Panc1 (cell line): Measurements from ENCODE around the gene KCNC1. TPM values are rescaled to one million over a fixed set of nuclear protein-coding genes. Genes with fewer than 3 reads are reported as not detected.

Experiments used
- ATAC-seq: fragments of 200-7000 bp; cut with Tn5 transposase; 2 replicates; pipeline ENCODE4 v1.9.1; 2020; ENCODE audit warnings: mild to moderate bottlenecking, moderate library complexity
- BruUV-seq: library from RNA; stranded (reverse); fragments of 400-500 nt; replicated peaks from 2 replicates; lab custom pipeline; 2021; lab: Mats Ljungman, UMichigan
- CTCF ChIA-PET: fragments of 300-600 bp; sonication (Branson Sonifier 250); formaldehyde crosslinking; loops from one replicate; lab custom pipeline; 2022; ENCODE audit warnings: antibody characterized with exemption; lab: Charles Lee
- POLR2A ChIA-PET: fragments of 300-600 bp; sonication (Branson Sonifier 250); formaldehyde crosslinking; loops from one replicate; lab custom pipeline; 2022; ENCODE audit warnings: antibody characterized with exemption; lab: Charles Lee
- DNase-seq: peaks from one replicate; pipeline ENCODE4 v3.0.0-alpha.2; 2010; ENCODE audit warnings: low read depth, low spot score
- H3K27ac ChIP-seq: 2 replicates; pipeline ENCODE4 v1.5.1; 2011; ENCODE audit warnings: mild to moderate bottlenecking, low read length, inconsistent platforms
- H3K27me3 ChIP-seq: fragments of 200-500 bp; sonication (Bioruptor generic); 2 replicates; pipeline ENCODE4 v1.6.0; 2014; ENCODE audit warnings: low read length, inconsistent platforms; ENCODE audit not compliant: control insufficient read depth, insufficient read depth
- H3K36me3 ChIP-seq: fragments of 200-500 bp; sonication (Bioruptor generic); 2 replicates; pipeline ENCODE4 v1.5.1; 2014; ENCODE audit warnings: inconsistent platforms, mild to moderate bottlenecking, low read length, moderate library complexity; ENCODE audit not compliant: control insufficient read depth, insufficient read depth
- H3K4me1 ChIP-seq: 2 replicates; pipeline ENCODE4 v1.5.1; 2011; ENCODE audit warnings: inconsistent platforms, mild to moderate bottlenecking, low read length, moderate library complexity; ENCODE audit not compliant: control insufficient read depth, insufficient read depth
- H3K4me3 ChIP-seq, 2 experiments: 2 replicates each; pipeline ENCODE4 v1.5.1; 2011 to 2012; ENCODE audit warnings: low read depth in 2 of 2, low read length in 2 of 2, mild to moderate bottlenecking in 2 of 2, inconsistent platforms in 1 of 2, moderate library complexity in 1 of 2
- H3K9me3 ChIP-seq: fragments of 200-500 bp; sonication (Bioruptor generic); 2 replicates; pipeline ENCODE4 v1.5.1; 2014; ENCODE audit warnings: low read depth, mild to moderate bottlenecking, inconsistent platforms, low read length, moderate library complexity; ENCODE audit not compliant: control insufficient read depth, insufficient read depth
- POLR2AphosphoS5 ChIP-seq: IDR thresholded peaks from 2 replicates; pipeline ENCODE4 v1.6.1; 2012; ENCODE audit warnings: mild to moderate bottlenecking, low read depth, low read length, moderate library complexity
- SIN3A ChIP-seq: IDR thresholded peaks from 2 replicates; pipeline ENCODE4 v1.6.1; 2012; ENCODE audit warnings: low read depth, mild to moderate bottlenecking, low read length, moderate library complexity, borderline replicate concordance; ENCODE audit not compliant: insufficient read depth
- TCF7L2 ChIP-seq: IDR thresholded peaks from 2 replicates; pipeline ENCODE4 v1.6.1; 2011; ENCODE audit warnings: mild to moderate bottlenecking, low read depth, low read length, inconsistent platforms
- in situ Hi-C: cut with HindIII; loops from 2 replicates; pipeline ENCODE4 v1.10.0; 2016; ENCODE audit warnings: low sequenced_read_pairs, low pct_unique_long_range_greater_than_20kb
- intact Hi-C: fragments of 100-400 bp; cut with micrococcal nuclease; formaldehyde crosslinking; loops from one replicate; pipeline ENCODE4 v1.10.0; 2022; ENCODE audit not compliant: unreplicated experiment
- total RNA-seq: library from RNA; stranded (reverse); gene quantifications from one replicate; pipeline ENCODE4 v1.2.1, GENCODE V29; 2021; ENCODE audit not compliant: unreplicated experiment
- TF ChIP-seq, protein P1 (sequence below), 2 experiments: IDR thresholded peaks; 2 replicates each; pipeline ENCODE4 v1.6.1; 2011 to 2012; ENCODE audit warnings: low read depth in 2 of 2, control low read depth in 1 of 2, low read length in 1 of 2, mild to moderate bottlenecking in 1 of 2, moderate library complexity in 1 of 2; ENCODE audit not compliant: insufficient read depth in 1 of 2
- TF ChIP-seq, protein P2 (sequence below): fragments of 450-650 bp; IDR thresholded peaks from 2 replicates; pipeline ENCODE4 v1.5.1; 2017; ENCODE audit warnings: mild to moderate bottlenecking

The KCNC1 gene
- total RNA-seq, 1 experiment from 2014 or later: 0.95 TPM

GRCh38 chr11:17812865-17813187 lies 78.2 kb downstream of the KCNC1 start:
- intact Hi-C loops (no loop called here), in situ Hi-C loops (no loop called here)
- DNase-seq (no peak), ATAC-seq (0 out of 2 replicates have a peak, but pooled peaks have one; percentile 24)
- TF ChIP-seq, protein P1, sequence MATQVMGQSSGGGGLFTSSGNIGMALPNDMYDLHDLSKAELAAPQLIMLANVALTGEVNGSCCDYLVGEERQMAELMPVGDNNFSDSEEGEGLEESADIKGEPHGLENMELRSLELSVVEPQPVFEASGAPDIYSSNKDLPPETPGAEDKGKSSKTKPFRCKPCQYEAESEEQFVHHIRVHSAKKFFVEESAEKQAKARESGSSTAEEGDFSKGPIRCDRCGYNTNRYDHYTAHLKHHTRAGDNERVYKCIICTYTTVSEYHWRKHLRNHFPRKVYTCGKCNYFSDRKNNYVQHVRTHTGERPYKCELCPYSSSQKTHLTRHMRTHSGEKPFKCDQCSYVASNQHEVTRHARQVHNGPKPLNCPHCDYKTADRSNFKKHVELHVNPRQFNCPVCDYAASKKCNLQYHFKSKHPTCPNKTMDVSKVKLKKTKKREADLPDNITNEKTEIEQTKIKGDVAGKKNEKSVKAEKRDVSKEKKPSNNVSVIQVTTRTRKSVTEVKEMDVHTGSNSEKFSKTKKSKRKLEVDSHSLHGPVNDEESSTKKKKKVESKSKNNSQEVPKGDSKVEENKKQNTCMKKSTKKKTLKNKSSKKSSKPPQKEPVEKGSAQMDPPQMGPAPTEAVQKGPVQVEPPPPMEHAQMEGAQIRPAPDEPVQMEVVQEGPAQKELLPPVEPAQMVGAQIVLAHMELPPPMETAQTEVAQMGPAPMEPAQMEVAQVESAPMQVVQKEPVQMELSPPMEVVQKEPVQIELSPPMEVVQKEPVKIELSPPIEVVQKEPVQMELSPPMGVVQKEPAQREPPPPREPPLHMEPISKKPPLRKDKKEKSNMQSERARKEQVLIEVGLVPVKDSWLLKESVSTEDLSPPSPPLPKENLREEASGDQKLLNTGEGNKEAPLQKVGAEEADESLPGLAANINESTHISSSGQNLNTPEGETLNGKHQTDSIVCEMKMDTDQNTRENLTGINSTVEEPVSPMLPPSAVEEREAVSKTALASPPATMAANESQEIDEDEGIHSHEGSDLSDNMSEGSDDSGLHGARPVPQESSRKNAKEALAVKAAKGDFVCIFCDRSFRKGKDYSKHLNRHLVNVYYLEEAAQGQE (IDR thresholded peaks at IDR 0.05; ENCODE audit: insufficient read depth in 1 of 2, low read depth in 2 of 2, low read length in 1 of 2): no peak
- TF ChIP-seq, protein P2, sequence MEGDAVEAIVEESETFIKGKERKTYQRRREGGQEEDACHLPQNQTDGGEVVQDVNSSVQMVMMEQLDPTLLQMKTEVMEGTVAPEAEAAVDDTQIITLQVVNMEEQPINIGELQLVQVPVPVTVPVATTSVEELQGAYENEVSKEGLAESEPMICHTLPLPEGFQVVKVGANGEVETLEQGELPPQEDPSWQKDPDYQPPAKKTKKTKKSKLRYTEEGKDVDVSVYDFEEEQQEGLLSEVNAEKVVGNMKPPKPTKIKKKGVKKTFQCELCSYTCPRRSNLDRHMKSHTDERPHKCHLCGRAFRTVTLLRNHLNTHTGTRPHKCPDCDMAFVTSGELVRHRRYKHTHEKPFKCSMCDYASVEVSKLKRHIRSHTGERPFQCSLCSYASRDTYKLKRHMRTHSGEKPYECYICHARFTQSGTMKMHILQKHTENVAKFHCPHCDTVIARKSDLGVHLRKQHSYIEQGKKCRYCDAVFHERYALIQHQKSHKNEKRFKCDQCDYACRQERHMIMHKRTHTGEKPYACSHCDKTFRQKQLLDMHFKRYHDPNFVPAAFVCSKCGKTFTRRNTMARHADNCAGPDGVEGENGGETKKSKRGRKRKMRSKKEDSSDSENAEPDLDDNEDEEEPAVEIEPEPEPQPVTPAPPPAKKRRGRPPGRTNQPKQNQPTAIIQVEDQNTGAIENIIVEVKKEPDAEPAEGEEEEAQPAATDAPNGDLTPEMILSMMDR: no peak
- no peak for TF ChIP-seq POLR2AphosphoS5
- TF ChIP-seq SIN3A: no peak
- TF ChIP-seq TCF7L2: no peak
- BruUV-seq: no TSS peak
- POLR2A ChIA-PET: no interaction called here
- CTCF ChIA-PET: interaction anchor here (1.1 kb wide), 1 partner anchor 82 kb away, joined by 4 read pairs; no protein-coding TSS in a partner anchor
- peaks cover 19% of the 10 kb centered on the region for H3K4me1 ChIP-seq
- peak overlapping the region; percentile 67; the same call in 1 of the 2 replicates for H3K27ac ChIP-seq
- H3K9me3 ChIP-seq: no peaks in the 10 kb centered on the region
- H3K36me3 ChIP-seq: no peaks in the 10 kb centered on the region
- no peaks in the 10 kb centered on the region for H3K27me3 ChIP-seq
- no peak overlapping the region for H3K4me3 ChIP-seq

- no peaks in the 10 kb centered on the region for H3K27me3 ChIP-seq
- TF ChIP-seq POLR2AphosphoS5 (no peak), TCF7L2 (no peak), SIN3A (no peak)
- TF ChIP-seq, protein P1 (IDR thresholded peaks at IDR 0.05; ENCODE audit: insufficient read depth in 1 of 2, low read depth in 2 of 2, low read length in 1 of 2): no peak
- TF ChIP-seq, protein P2: no peak
- ATAC-seq (peak; percentile 56; the same call in 1 of the 2 replicates), DNase-seq (no peak)
- BruUV-seq: no TSS peak
- in situ Hi-C loops (no loop called here), intact Hi-C loops (no loop called here)
- peaks cover 19% of the 10 kb centered on the region for H3K4me1 ChIP-seq
- no peaks in the 10 kb centered on the region for H3K9me3 ChIP-seq
- CTCF ChIA-PET: interaction anchor here (1.1 kb wide), 1 partner anchor 83 kb away, joined by 4 read pairs; no protein-coding TSS in a partner anchor
- POLR2A ChIA-PET: no interaction called here
- peak overlapping the region; percentile 67 for H3K27ac ChIP-seq
- no peak overlapping the region for H3K4me3 ChIP-seq
- H3K36me3 ChIP-seq: no peaks in the 10 kb centered on the region
These were observed 78.9 kb downstream of the KCNC1 start for GRCh38 chr11:17813391-17814059.
